ENCODE results near the gene GALNS. TPM values are rescaled to one million over a fixed set of nuclear protein-coding genes. Genes with fewer than 3 reads are reported as not detected.

GALNS gene
- total and polyA plus RNA-seq, 8 donors, result 5.7 to 26.1 (median 9.1) TPM

DNA sequence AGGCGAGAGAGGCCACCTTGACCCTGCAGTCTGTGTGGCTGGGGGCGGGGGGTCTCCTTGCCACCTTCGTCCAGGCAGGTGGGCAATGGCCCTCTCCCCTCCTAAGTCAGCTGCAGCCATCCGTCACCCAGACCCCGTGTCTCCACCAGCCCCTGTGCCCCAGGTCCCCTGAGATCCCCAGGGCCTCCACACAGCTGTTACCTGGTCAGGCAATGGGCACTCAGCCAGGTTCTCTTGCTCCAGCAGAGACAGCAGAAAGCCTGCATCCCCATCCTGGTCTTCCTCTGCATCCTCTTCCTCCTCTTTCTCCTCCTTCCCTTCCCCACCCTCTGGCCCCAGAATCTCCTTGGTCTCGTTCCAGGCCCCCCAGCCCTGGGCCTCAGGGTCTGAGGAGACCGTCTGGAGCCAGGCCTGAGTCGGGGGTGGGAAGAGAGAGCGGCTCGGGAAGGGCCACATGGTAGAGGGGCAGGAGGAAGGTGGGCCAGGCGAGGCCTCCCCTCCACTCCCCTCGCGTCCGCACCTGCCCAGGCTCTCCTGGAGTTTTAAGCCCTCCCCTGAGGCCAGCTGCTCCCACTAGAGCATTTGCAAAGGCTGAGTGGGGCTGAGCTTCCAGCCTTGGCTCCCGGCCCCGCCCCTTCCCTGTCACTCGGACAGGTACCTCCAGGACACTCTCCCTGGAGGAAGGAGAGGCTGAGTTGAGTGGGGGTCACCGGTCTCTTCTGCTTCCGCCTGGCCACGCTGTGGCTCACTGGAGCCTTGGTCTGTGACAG lies 9.6 kb upstream of the GALNS start, which contains the start of gene PABPN1L:
Gene PABPN1L, minus strand, starts transcription at position 510 of the 770 bp plus-strand sequence. Its CDS starts 54 bp downstream, at position 456.
- intact Hi-C loops (cut with DNase I), result no loop called here
- no peak for DNase-seq
- TF ChIP-seq, protein P1, sequence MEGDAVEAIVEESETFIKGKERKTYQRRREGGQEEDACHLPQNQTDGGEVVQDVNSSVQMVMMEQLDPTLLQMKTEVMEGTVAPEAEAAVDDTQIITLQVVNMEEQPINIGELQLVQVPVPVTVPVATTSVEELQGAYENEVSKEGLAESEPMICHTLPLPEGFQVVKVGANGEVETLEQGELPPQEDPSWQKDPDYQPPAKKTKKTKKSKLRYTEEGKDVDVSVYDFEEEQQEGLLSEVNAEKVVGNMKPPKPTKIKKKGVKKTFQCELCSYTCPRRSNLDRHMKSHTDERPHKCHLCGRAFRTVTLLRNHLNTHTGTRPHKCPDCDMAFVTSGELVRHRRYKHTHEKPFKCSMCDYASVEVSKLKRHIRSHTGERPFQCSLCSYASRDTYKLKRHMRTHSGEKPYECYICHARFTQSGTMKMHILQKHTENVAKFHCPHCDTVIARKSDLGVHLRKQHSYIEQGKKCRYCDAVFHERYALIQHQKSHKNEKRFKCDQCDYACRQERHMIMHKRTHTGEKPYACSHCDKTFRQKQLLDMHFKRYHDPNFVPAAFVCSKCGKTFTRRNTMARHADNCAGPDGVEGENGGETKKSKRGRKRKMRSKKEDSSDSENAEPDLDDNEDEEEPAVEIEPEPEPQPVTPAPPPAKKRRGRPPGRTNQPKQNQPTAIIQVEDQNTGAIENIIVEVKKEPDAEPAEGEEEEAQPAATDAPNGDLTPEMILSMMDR (IDR thresholded peaks at IDR 0.05), result no peak

DNA sequence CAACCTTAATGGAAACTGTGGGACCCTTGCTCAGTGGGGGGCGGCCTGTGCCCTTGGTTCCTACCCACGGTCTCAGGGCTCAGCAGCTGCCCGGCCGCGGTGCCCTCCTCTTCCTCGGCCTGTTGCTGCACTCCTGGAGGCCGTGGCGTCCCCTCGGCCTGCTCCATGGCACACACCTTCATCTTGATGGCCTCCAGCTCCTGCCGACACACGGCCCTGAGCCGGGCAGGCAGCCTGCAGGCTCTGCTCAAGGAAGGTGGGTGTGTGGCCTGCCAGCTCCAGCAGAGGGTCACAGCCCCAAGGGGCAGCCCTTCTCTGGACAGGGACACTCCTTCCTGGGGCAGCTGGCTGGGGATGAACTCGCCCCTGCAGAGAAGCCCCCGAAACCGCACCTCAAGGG lies 9.0 kb upstream of the GALNS start:
- intact Hi-C loops (cut with DNase I), result no loop called here
- 75 to 78% methylated on average over 15 of the region's 15 CpGs for WGBS, 2 donors
- Histone ChIP-seq H3K4me1 (no peaks in the 10 kb centered on the region), H3K36me3 (peaks cover 0 to 8% (median 0%) of the 10 kb centered on the region in 3 donors), H3K4me3 (no peak overlapping the region), H3K9me3 (no peaks in the 10 kb centered on the region), H3K27ac (no peak overlapping the region), H3K27me3 (no peaks in the 10 kb centered on the region)
- ATAC-seq (no peak), FAIRE-seq (no peak), DNase-seq (no peak)
- TF ChIP-seq, protein P1 (IDR thresholded peaks at IDR 0.05), result no peak

More for the DNA sequence above, 9.6 kb upstream of the GALNS start, which contains the start of gene PABPN1L:
- FAIRE-seq (no peak), ATAC-seq (no peak)
- Histone ChIP-seq H3K4me3 (no peak within 1 kb of the TSS), H3K27me3 (no peaks in the 10 kb centered on the region), H3K9me3 (no peaks in the 10 kb centered on the region), H3K4me1 (no peaks in the 10 kb centered on the region), H3K27ac (no peak within 1 kb of the TSS), H3K36me3 (peaks cover 0 to 4% (median 0%) of the 10 kb centered on the region in 3 donors)
- 62 to 68% methylated on average over 19 to 20 of the region's 20 CpGs for WGBS, 2 donors

DNA sequence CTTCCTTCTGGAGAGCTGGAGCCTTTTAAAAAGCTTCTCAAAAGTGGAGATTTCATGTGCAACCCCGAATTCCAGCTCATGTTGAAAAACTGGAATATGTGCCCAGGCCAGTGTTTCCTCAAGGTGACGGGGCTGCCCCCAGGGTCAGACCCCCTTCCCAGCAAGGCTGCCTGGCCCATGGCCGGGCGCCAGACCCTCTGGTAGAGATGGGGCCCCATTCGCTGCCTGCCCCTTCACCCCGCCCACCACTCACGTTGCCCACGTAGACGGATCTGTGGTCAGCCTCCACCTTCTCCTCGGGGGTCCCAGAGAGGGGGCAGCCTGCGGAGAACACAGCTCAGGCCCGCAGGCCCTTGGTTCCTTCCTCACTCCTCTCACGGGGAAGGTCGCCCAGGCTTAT lies 8.6 kb upstream of the GALNS start:
- no peaks in the 10 kb centered on the region for H3K27me3 ChIP-seq
- intact Hi-C loops (cut with DNase I), result no loop called here
- H3K27ac ChIP-seq, result no peak overlapping the region
- no peaks in the 10 kb centered on the region for H3K4me1 ChIP-seq
- no peaks in the 10 kb centered on the region for H3K9me3 ChIP-seq
- H3K36me3 ChIP-seq, result peaks cover 0 to 12% (median 3%) of the 10 kb centered on the region in 3 donors
- FAIRE-seq (no peak), ATAC-seq (no peak), DNase-seq (no peak)
- TF ChIP-seq, protein P1 (IDR thresholded peaks at IDR 0.05), result no peak
- H3K4me3 ChIP-seq, result no peak overlapping the region
- 56 to 74% methylated on average over 4 to 14 of the region's 14 CpGs for WGBS, 2 donors

DNA sequence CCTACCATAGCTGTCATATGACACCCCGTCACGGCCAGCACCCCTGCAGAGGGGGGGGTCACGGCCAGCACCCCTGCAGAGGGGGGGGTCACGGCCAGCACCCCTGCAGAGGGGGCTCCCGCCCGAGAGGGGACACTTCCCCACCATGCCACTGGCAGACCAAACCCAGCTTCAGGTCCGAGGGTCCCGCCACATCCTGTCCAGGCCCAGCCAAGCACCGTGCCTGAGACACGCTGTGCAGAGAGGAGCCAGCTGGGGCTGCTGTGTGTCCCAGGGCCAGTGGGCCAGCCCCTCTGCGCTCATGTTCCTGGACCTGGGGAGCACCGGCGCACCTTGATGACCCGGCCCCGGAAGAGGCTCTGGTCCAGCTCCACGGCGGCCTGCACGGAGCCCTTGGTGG lies 7.8 kb upstream of the GALNS start:
- no peak for ATAC-seq
- H3K36me3 ChIP-seq, result peaks cover 0 to 20% (median 3%) of the 10 kb centered on the region in 3 donors
- H3K9me3 ChIP-seq, result no peaks in the 10 kb centered on the region
- FAIRE-seq, result no peak
- no peaks in the 10 kb centered on the region for H3K27me3 ChIP-seq
- H3K4me3 ChIP-seq, result no peak overlapping the region
- H3K27ac ChIP-seq, result no peak overlapping the region
- no peaks in the 10 kb centered on the region for H3K4me1 ChIP-seq
- intact Hi-C loops (cut with DNase I), result no loop called here
- DNase-seq, result no peak
- TF ChIP-seq, protein P1 (IDR thresholded peaks at IDR 0.05), result no peak
- 75 to 78% methylated on average over 18 of the region's 18 CpGs for WGBS, 2 donors

DNA sequence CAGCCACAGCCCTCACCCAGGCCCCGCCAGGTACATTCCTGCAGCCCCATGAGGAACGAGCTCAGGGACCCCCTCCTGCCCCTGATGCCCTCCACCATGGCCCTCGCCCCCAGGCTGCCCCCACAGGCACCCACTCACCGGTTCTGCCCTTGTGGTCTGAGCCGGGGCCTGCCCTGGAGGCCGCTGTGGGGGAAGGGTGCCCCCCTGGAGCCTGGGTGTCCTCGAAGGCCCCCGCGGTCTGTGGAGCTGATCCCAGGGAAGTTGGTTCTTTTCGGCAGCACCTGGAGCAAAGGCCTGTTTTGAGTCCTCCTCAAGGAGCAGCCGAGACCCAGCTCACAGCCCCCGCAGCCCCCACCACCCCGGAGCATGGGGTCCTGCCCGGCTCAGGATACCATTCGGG lies 7.4 kb upstream of the GALNS start:
- TF ChIP-seq, protein P1 (IDR thresholded peaks at IDR 0.05), result no peak
- H3K27me3 ChIP-seq, result no peaks in the 10 kb centered on the region
- 69 to 74% methylated on average over 14 to 15 of the region's 15 CpGs for WGBS, 2 donors
- peaks cover 0 to 24% (median 3%) of the 10 kb centered on the region in 3 donors for H3K36me3 ChIP-seq
- no peaks in the 10 kb centered on the region for H3K9me3 ChIP-seq
- H3K27ac ChIP-seq, result no peak overlapping the region
- no peaks in the 10 kb centered on the region for H3K4me1 ChIP-seq
- FAIRE-seq (no peak), DNase-seq (no peak), ATAC-seq (no peak)
- H3K4me3 ChIP-seq, result no peak overlapping the region
- intact Hi-C loops (cut with DNase I), result no loop called here

All from pancreas (tissue), 10 donors.